Measurements from ENCODE around the gene ZNF24.

The ZNF24 gene

DNA sequence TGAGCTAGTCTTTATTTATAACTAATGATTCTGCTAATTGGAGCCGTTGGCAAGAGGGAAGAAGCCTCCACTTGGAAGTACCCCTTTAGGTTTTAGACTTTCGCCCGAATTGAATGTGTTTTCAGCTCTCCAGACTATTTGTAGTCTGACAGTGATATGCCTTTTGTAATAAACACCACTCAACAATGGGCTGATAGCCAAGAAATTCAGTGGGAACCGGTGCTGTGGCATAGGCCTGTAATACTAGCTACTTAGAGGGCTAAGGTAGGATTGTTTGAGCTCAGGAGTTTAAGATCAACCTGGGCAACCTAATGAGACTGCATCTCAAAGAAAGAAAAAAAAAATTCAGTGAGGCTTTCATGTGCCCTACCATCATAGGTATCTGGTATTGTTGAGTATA lies 40.6 kb downstream of the ZNF24 start:
- peaks cover 2% of the 10 kb centered on the region for H3K36me3 ChIP-seq (ENCODE audit: control insufficient read depth, insufficient read depth, low read length)
- H4K5ac ChIP-seq (ENCODE audit: low read length): no peak overlapping the region
- peaks cover 2% of the 10 kb centered on the region for H3K79me2 ChIP-seq (ENCODE audit: control insufficient read depth, insufficient read depth, low read length)
- no peak overlapping the region for H2BK120ac ChIP-seq (ENCODE audit: low read depth, low read length)
- no peak overlapping the region for H3K4me3 ChIP-seq (ENCODE audit: low read length)
- H3K79me1 ChIP-seq (ENCODE audit: low read length): peaks cover 8% of the 10 kb centered on the region
- no peak overlapping the region for H3K27ac ChIP-seq (ENCODE audit: low read depth, low read length)
- no peak overlapping the region for H3K4ac ChIP-seq (ENCODE audit: low read depth, low read length)
- H2BK15ac ChIP-seq (replicated peaks; ENCODE audit: low read depth): no peak overlapping the region
- H3K18ac ChIP-seq (ENCODE audit: low read length): no peak overlapping the region
- no peak overlapping the region for H4K8ac ChIP-seq (ENCODE audit: low read depth, low read length)
- H3K27me3 ChIP-seq (ENCODE audit: insufficient read depth, low read length, poor library complexity): no peaks in the 10 kb centered on the region
- no peaks in the 10 kb centered on the region for H3K4me1 ChIP-seq (ENCODE audit: control insufficient read depth, low read depth, low read length)
- H3K4me2 ChIP-seq (ENCODE audit: low read length): no peak overlapping the region
- H2BK5ac ChIP-seq (ENCODE audit: low read length): no peak overlapping the region
- H3K56ac ChIP-seq (ENCODE audit: low read length): no peak overlapping the region
- H2AK5ac ChIP-seq (ENCODE audit: low read length): no peak overlapping the region
- no CpG with 5 or more reads among the region's 4 CpGs for WGBS (ENCODE audit: extremely low coverage, insufficient coverage, low lambda C conversion rate)
- no peak overlapping the region for H3K23ac ChIP-seq (ENCODE audit: low read length)
- DNase-seq: no peak
- H3K9ac ChIP-seq (ENCODE audit: low read length): no peak overlapping the region

DNA sequence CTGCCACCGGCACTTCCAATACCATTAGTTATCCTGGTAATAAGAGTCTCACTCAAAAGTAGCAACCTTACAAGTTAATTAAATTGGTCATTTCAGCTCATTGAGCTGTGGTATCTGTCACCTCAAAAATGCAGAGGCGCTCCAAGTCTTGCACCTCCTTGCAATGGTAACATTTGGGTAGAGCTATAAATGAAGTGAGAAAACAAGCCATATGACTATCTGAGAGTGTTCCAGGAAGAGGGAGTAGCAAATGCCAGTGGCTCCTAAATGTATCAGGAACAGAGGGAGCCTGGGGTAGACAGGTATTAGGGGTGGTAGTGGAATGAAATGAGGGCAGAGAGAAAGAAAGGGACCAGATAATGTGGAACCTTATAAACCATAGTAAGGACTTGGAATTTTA lies 48.2 kb downstream of the ZNF24 start:
- Histone ChIP-seq H4K5ac (ENCODE audit: low read length) (no peak overlapping the region), H3K4me2 (ENCODE audit: low read length) (no peak overlapping the region), H3K9ac (ENCODE audit: low read length) (no peak overlapping the region), H3K79me1 (ENCODE audit: low read length) (peaks cover 15% of the 10 kb centered on the region), H2BK15ac (replicated peaks; ENCODE audit: low read depth) (no peak overlapping the region), H3K18ac (ENCODE audit: low read length) (no peak overlapping the region), H3K27ac (ENCODE audit: low read depth, low read length) (no peak overlapping the region), H3K56ac (ENCODE audit: low read length) (no peak overlapping the region), H3K27me3 (ENCODE audit: insufficient read depth, low read length, poor library complexity) (no peaks in the 10 kb centered on the region), H2AK5ac (ENCODE audit: low read length) (no peak overlapping the region), H3K4me1 (ENCODE audit: control insufficient read depth, low read depth, low read length) (no peaks in the 10 kb centered on the region), H2BK5ac (ENCODE audit: low read length) (no peak overlapping the region), H3K4ac (ENCODE audit: low read depth, low read length) (no peak overlapping the region), H3K36me3 (ENCODE audit: control insufficient read depth, insufficient read depth, low read length) (no peaks in the 10 kb centered on the region), H3K79me2 (ENCODE audit: control insufficient read depth, insufficient read depth, low read length) (peaks cover 9% of the 10 kb centered on the region), H4K8ac (ENCODE audit: low read depth, low read length) (no peak overlapping the region), H3K23ac (ENCODE audit: low read length) (no peak overlapping the region), H3K4me3 (ENCODE audit: low read length) (no peak overlapping the region), H2BK120ac (ENCODE audit: low read depth, low read length) (no peak overlapping the region)
- no peak for DNase-seq
- WGBS (ENCODE audit: extremely low coverage, insufficient coverage, low lambda C conversion rate): no CpG with 5 or more reads among the region's 2 CpGs

DNA sequence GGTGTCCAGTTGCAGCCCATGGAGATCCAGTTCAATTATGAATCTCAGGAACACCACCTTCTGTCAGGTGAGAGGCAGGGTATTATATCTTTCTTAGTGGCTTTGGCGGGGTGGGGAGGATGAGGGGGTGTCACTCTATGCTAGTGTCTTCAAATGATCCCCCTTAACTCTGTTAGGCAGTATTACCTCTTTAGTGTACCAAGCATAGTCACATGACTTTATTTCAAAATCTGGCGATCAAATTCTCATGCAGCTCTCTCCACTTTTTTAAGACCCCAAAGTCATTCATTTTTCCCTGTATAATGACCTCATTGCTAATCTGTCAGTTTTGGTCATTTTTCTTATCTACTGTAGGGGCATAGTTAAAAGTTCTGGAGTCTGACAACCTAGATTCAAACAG lies 53.1 kb downstream of the ZNF24 start:
- no peak overlapping the region for H3K23ac ChIP-seq (ENCODE audit: low read length)
- no peaks in the 10 kb centered on the region for H3K27me3 ChIP-seq (ENCODE audit: insufficient read depth, low read length, poor library complexity)
- H3K4me3 ChIP-seq (ENCODE audit: low read length): no peak overlapping the region
- peak overlapping the region; percentile 94 for H3K56ac ChIP-seq (ENCODE audit: low read length)
- no peak overlapping the region for H2BK120ac ChIP-seq (ENCODE audit: low read depth, low read length)
- H3K4me2 ChIP-seq (ENCODE audit: low read length): peak overlapping the region; percentile 76
- no peak for DNase-seq
- H2BK15ac ChIP-seq (replicated peaks; ENCODE audit: low read depth): no peak overlapping the region
- H3K36me3 ChIP-seq (ENCODE audit: control insufficient read depth, insufficient read depth, low read length): no peaks in the 10 kb centered on the region
- peak overlapping the region; percentile 76 for H3K9ac ChIP-seq (ENCODE audit: low read length)
- no peak overlapping the region for H3K18ac ChIP-seq (ENCODE audit: low read length)
- H2AK5ac ChIP-seq (ENCODE audit: low read length): no peak overlapping the region
- H3K79me1 ChIP-seq (ENCODE audit: low read length): peaks cover 14% of the 10 kb centered on the region
- H4K5ac ChIP-seq (ENCODE audit: low read length): no peak overlapping the region
- no CpG with 5 or more reads among the region's 2 CpGs for WGBS (ENCODE audit: extremely low coverage, insufficient coverage, low lambda C conversion rate)
- H3K4ac ChIP-seq (ENCODE audit: low read depth, low read length): no peak overlapping the region
- H3K4me1 ChIP-seq (ENCODE audit: control insufficient read depth, low read depth, low read length): peaks cover 3% of the 10 kb centered on the region
- H4K8ac ChIP-seq (ENCODE audit: low read depth, low read length): no peak overlapping the region
- peaks cover 10% of the 10 kb centered on the region for H3K79me2 ChIP-seq (ENCODE audit: control insufficient read depth, insufficient read depth, low read length)
- H3K27ac ChIP-seq (ENCODE audit: low read depth, low read length): no peak overlapping the region
- no peak overlapping the region for H2BK5ac ChIP-seq (ENCODE audit: low read length)

DNA sequence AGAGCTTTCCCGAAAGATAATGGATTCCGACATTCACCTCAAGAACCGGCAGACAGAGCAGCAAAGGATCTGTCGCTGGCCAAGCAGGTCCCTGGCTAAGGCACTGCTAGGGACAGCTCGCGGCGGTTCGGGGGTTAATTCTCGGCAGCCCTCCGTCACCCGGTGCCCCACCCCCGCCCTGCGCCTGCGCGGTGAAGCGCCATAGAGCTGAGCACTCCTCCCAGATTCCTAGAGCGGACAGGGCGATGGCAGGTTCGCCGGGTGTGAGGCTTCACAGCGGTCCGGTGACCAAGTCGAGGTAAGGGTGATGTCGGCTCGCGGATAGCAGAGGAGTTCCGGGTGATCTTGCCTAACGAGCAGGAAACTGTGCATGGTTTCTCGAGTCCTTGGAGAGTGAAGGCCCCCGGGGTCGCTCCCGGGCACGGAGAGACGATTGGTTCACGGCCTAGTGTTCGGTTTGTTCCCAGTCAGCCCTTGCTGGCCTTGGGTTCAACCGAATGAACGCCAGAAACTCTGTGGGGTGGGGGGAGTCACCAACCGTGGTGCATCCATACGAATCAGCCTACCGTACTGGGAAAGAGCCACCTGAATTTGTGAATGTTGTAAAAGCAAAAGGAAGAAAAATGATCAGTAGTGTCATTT lies 54.0 kb downstream of the ZNF24 start, which contains the start of gene ZSCAN30:
Gene ZSCAN30 (minus strand): TSS at position 136 of the 642 bp plus-strand sequence. CDS start 25,877 bp downstream, outside the sequence.
- peaks cover 3% of the 10 kb centered on the region for H3K4me1 ChIP-seq (ENCODE audit: control insufficient read depth, low read depth, low read length)
- peak within 1 kb of the TSS; percentile 9 for H4K5ac ChIP-seq (ENCODE audit: low read length)
- no peaks in the 10 kb centered on the region for H3K27me3 ChIP-seq (ENCODE audit: insufficient read depth, low read length, poor library complexity)
- peak within 1 kb of the TSS; percentile 76 for H3K4me2 ChIP-seq (ENCODE audit: low read length)
- peak within 1 kb of the TSS; percentile 76 for H3K9ac ChIP-seq (ENCODE audit: low read length)
- H2BK120ac ChIP-seq (ENCODE audit: low read depth, low read length): no peak within 1 kb of the TSS
- no peaks in the 10 kb centered on the region for H3K36me3 ChIP-seq (ENCODE audit: control insufficient read depth, insufficient read depth, low read length)
- peak within 1 kb of the TSS; percentile 6 for H2AK5ac ChIP-seq (ENCODE audit: low read length)
- H4K8ac ChIP-seq (ENCODE audit: low read depth, low read length): peak within 1 kb of the TSS; percentile 57
- peak within 1 kb of the TSS; percentile 4 for H2BK5ac ChIP-seq (ENCODE audit: low read length)
- H3K4ac ChIP-seq (ENCODE audit: low read depth, low read length): peak within 1 kb of the TSS; percentile 62
- H3K79me2 ChIP-seq (ENCODE audit: control insufficient read depth, insufficient read depth, low read length): peaks cover 10% of the 10 kb centered on the region
- H3K27ac ChIP-seq (ENCODE audit: low read depth, low read length): peak within 1 kb of the TSS; percentile 79
- peak within 1 kb of the TSS; percentile 94 for H3K56ac ChIP-seq (ENCODE audit: low read length)
- H3K23ac ChIP-seq (ENCODE audit: low read length): no peak within 1 kb of the TSS
- no CpG with 5 or more reads among the region's 41 CpGs for WGBS (ENCODE audit: extremely low coverage, insufficient coverage, low lambda C conversion rate)
- peak within 1 kb of the TSS; percentile 1 for H3K18ac ChIP-seq (ENCODE audit: low read length)
- peak; percentile 98 for DNase-seq
- peaks cover 12% of the 10 kb centered on the region for H3K79me1 ChIP-seq (ENCODE audit: low read length)
- H3K4me3 ChIP-seq (ENCODE audit: low read length): peak within 1 kb of the TSS; percentile 88
- H2BK15ac ChIP-seq (replicated peaks; ENCODE audit: low read depth): no peak within 1 kb of the TSS

DNA sequence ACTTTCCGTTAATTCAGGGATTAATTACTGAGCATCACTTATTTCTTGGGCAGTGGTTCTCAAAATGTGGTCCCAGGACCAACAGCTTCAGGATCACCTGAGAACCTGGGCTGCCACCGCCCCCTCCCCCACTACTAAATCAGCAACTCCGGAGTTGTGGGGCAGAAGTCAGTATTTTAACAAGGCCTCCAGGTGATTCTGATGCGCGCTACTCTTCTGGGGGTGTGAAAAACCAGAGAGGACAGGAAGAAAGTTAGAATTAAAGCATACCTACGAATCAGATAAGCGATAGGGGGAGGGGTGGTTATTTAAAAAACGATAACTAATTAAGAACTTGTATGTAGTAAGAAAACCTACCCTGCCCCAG lies 54.5 kb downstream of the ZNF24 start:
- Histone ChIP-seq H3K4me2 (ENCODE audit: low read length) (peak overlapping the region; percentile 58), H3K4ac (ENCODE audit: low read depth, low read length) (peak overlapping the region; percentile 62), H4K5ac (ENCODE audit: low read length) (peak overlapping the region; percentile 9), H3K4me1 (ENCODE audit: control insufficient read depth, low read depth, low read length) (peaks cover 3% of the 10 kb centered on the region), H3K27ac (ENCODE audit: low read depth, low read length) (peak overlapping the region; percentile 79), H2BK120ac (ENCODE audit: low read depth, low read length) (no peak overlapping the region), H3K79me1 (ENCODE audit: low read length) (peaks cover 12% of the 10 kb centered on the region), H3K27me3 (ENCODE audit: insufficient read depth, low read length, poor library complexity) (no peaks in the 10 kb centered on the region), H2AK5ac (ENCODE audit: low read length) (no peak overlapping the region), H3K23ac (ENCODE audit: low read length) (no peak overlapping the region), H2BK15ac (replicated peaks; ENCODE audit: low read depth) (no peak overlapping the region), H3K56ac (ENCODE audit: low read length) (peak overlapping the region; percentile 82), H3K79me2 (ENCODE audit: control insufficient read depth, insufficient read depth, low read length) (peaks cover 10% of the 10 kb centered on the region), H3K18ac (ENCODE audit: low read length) (no peak overlapping the region), H3K36me3 (ENCODE audit: control insufficient read depth, insufficient read depth, low read length) (no peaks in the 10 kb centered on the region), H3K4me3 (ENCODE audit: low read length) (peak overlapping the region; percentile 55), H4K8ac (ENCODE audit: low read depth, low read length) (peak overlapping the region; percentile 57), H3K9ac (ENCODE audit: low read length) (peak overlapping the region; percentile 72), H2BK5ac (ENCODE audit: low read length) (peak overlapping the region; percentile 4)
- DNase-seq: no peak
- WGBS (ENCODE audit: extremely low coverage, insufficient coverage, low lambda C conversion rate): no CpG with 5 or more reads among the region's 8 CpGs

DNA sequence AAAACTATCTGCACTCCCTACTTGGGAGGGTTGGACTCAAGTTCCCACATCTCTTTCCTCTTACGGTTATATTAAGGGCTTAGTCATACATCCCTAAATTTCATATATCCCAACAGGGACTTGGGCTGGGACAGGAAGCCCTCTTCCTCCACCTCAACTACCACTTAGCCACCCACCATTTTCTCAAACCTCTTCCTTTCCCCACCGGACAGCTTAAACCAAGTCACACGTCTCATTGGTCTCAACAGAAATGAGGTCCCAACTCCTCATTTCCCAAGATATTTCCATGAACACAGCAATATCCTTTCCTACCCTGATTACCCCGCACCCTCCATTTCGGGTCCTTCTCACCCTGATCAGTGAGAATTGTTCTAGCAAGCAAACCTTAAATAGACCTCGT lies 54.9 kb downstream of the ZNF24 start:
- Histone ChIP-seq H2AK5ac (ENCODE audit: low read length) (peak overlapping the region; percentile 6), H3K36me3 (ENCODE audit: control insufficient read depth, insufficient read depth, low read length) (no peaks in the 10 kb centered on the region), H2BK15ac (replicated peaks; ENCODE audit: low read depth) (no peak overlapping the region), H3K79me1 (ENCODE audit: low read length) (peaks cover 12% of the 10 kb centered on the region), H3K27ac (ENCODE audit: low read depth, low read length) (peak overlapping the region; percentile 79), H3K4me3 (ENCODE audit: low read length) (peak overlapping the region; percentile 55), H3K79me2 (ENCODE audit: control insufficient read depth, insufficient read depth, low read length) (peaks cover 10% of the 10 kb centered on the region), H4K5ac (ENCODE audit: low read length) (peak overlapping the region; percentile 9), H2BK5ac (ENCODE audit: low read length) (peak overlapping the region; percentile 4), H3K27me3 (ENCODE audit: insufficient read depth, low read length, poor library complexity) (no peaks in the 10 kb centered on the region), H4K8ac (ENCODE audit: low read depth, low read length) (peak overlapping the region; percentile 57), H3K23ac (ENCODE audit: low read length) (no peak overlapping the region), H3K56ac (ENCODE audit: low read length) (peak overlapping the region; percentile 82), H3K18ac (ENCODE audit: low read length) (no peak overlapping the region), H3K4me2 (ENCODE audit: low read length) (peak overlapping the region; percentile 58), H3K4ac (ENCODE audit: low read depth, low read length) (peak overlapping the region; percentile 62), H3K4me1 (ENCODE audit: control insufficient read depth, low read depth, low read length) (peaks cover 3% of the 10 kb centered on the region), H3K9ac (ENCODE audit: low read length) (peak overlapping the region; percentile 72), H2BK120ac (ENCODE audit: low read depth, low read length) (no peak overlapping the region)
- WGBS (ENCODE audit: extremely low coverage, insufficient coverage, low lambda C conversion rate): no CpG with 5 or more reads among the region's 6 CpGs
- DNase-seq: no peak

Data from mesendoderm (in vitro differentiated cells).